A549 treated with ZK216348 at 1 μM for 4 hours (cell line): ENCODE measurements around the gene ALG10B. TPM values are rescaled to one million over a fixed set of nuclear protein-coding genes. Genes with fewer than 3 reads are reported as not detected.

Experiments
- total RNA-seq: library from RNA; stranded (reverse); fragments of 200-300 nt; extraction: Qiagen RNA extraction; gene quantifications from 5 replicates; pipeline ENCODE4 v1.2.3, GENCODE V29; 2022; ENCODE audit warnings: low read depth

Gene ALG10B
- total RNA-seq: 2.8 to 6.6 TPM (median 5.8 TPM) in 5 replicates

GRCh38 chr12:38316391-38317129, at the start of gene ALG10B:
TSS of gene ALG10B (plus strand) at chr12:38316774. CDS start at chr12:38316894, 120 bp downstream.

